ENCODE data around the gene RIMS3.

RIMS3 gene

DNA sequence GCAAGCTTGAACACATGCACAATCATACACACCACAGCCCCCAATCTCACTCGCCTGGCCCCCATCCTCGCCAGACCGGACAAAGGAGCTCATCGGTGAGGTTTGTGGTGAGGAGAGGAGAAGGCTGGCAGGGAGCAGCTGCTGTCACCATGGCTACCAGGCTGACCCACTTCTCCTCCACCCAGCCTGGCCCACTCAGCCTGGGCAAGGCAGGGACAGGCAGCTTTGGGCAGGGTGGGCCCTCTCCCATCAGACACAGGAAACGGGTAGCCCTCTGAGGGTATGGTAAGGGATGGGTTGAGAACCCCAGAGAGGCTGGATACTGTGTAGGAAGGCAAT lies 15.9 kb downstream of the RIMS3 start:
- TF ChIP-seq, protein P1, sequence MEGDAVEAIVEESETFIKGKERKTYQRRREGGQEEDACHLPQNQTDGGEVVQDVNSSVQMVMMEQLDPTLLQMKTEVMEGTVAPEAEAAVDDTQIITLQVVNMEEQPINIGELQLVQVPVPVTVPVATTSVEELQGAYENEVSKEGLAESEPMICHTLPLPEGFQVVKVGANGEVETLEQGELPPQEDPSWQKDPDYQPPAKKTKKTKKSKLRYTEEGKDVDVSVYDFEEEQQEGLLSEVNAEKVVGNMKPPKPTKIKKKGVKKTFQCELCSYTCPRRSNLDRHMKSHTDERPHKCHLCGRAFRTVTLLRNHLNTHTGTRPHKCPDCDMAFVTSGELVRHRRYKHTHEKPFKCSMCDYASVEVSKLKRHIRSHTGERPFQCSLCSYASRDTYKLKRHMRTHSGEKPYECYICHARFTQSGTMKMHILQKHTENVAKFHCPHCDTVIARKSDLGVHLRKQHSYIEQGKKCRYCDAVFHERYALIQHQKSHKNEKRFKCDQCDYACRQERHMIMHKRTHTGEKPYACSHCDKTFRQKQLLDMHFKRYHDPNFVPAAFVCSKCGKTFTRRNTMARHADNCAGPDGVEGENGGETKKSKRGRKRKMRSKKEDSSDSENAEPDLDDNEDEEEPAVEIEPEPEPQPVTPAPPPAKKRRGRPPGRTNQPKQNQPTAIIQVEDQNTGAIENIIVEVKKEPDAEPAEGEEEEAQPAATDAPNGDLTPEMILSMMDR (IDR thresholded peaks at IDR 0.05; ENCODE audit: extremely low read depth, insufficient read depth, missing control alignments), result no peak
- no peak for DNase-seq (ENCODE audit: low spot score)
- in situ Hi-C loops (cut with MboI; ENCODE audit: low pct_unique_long_range_greater_than_20kb, low sequenced_read_pairs, unreplicated experiment), result no loop called here

DNA sequence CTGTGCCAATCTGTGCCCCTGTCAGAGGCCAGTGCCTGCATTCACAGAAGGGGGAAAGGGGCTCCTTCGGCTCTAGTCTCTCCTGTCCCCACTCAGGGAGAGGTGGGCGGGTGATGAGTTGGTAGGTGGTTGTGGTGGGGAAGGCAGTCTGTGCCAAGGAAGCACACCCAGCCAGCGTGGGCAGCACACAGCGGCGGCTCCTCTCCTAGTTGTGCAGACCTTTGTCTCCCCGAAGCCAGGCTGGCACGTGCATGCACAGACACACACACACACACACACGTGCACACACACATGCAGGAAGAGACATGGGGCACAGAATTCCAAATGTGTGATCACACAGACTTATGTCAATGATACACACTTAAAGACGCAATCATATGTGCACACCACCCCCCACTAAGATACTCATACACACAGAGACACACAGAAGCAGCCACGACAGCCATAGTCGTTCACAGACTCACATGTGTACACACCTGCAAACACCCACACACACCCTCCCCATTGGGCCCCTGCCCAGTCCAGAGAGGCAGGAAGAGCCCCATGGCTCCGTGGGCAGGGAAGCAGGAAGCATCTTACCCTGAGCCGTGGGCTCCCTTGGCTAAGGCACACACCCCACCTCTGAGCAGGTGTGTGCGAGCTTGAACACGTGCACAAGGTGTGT lies 16.4 kb downstream of the RIMS3 start:
- in situ Hi-C loops (cut with MboI; ENCODE audit: low pct_unique_long_range_greater_than_20kb, low sequenced_read_pairs, unreplicated experiment), result no loop called here
- TF ChIP-seq, protein P1 (IDR thresholded peaks at IDR 0.05; ENCODE audit: extremely low read depth, insufficient read depth, missing control alignments), result no peak
- no peak for DNase-seq (ENCODE audit: low spot score)

DNA sequence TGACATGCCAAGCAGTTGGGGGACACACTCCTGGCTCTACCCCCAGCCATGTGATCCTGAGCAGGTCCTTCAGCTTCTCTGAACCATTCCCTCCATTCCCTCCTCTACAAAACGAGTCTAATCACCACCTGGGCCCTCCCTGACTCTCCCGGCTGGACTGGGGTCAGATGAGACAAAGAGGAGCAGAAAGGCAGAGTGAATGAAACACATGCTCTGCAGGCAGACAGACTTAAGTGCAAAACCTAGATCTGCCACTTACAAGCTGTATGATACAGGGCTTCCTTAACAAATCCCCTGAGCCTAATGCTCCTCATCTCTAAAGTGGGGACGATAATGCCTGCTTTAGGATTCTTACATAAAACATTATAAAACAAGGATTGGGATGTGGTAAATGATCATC lies 17.3 kb downstream of the RIMS3 start:
- TF ChIP-seq, protein P1 (IDR thresholded peaks at IDR 0.05; ENCODE audit: extremely low read depth, insufficient read depth, missing control alignments), result no peak
- in situ Hi-C loops (cut with MboI; ENCODE audit: low pct_unique_long_range_greater_than_20kb, low sequenced_read_pairs, unreplicated experiment), result no loop called here
- DNase-seq (ENCODE audit: low spot score), result no peak

DNA sequence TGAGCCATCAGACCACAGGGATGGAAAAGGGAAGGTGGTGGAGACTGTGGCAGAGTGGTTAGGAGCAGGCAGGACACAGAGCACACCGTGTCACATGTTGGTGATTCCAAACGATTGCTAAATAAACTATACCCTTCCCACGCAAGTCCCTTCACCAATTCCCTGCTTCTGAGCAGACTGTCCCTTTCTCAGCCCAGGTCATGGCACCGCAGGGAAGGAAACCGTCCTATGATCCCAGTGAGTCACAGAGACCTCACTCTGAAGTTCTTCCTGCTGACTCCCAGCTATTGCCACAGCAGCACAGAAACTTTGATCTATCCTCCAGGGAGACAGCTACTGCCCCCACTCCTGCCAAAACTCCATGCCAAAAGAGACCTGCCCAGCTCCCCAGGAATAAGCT lies 19.2 kb downstream of the RIMS3 start:
- in situ Hi-C loops (cut with MboI; ENCODE audit: low pct_unique_long_range_greater_than_20kb, low sequenced_read_pairs, unreplicated experiment), result no loop called here
- TF ChIP-seq, protein P1 (IDR thresholded peaks at IDR 0.05; ENCODE audit: extremely low read depth, insufficient read depth, missing control alignments), result no peak
- no peak for DNase-seq (ENCODE audit: low spot score)

DNA sequence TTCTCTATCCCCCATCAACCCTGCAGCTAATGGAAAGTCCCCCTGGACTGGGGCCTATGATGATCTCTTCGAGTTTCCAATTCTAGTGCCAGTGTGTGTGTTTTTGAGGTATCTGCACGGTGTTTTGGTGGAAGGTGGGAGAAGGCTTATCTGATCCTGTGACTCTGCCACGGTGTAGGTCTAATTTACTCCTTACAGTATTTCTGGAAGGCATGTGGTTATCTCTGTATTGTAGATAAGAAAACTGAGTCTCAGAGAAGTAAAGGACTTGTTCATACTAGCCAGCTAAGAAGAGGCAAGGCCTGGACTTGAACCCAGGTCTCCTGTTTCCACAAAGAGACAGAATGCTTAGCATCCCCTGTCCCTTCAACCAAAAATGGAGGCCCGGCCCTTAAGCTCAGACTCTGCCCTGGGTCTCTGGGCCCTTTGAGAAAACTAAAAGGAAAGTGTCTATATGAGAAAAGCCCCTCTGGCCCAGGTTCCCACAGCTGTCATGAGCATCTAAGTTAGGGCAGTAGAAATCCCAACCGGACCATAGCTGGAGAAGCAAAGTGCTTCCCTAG lies 20.3 kb downstream of the RIMS3 start:
- TF ChIP-seq, protein P1 (IDR thresholded peaks at IDR 0.05; ENCODE audit: extremely low read depth, insufficient read depth, missing control alignments), result no peak
- DNase-seq (ENCODE audit: low spot score), result no peak
- in situ Hi-C loops (cut with MboI; ENCODE audit: low pct_unique_long_range_greater_than_20kb, low sequenced_read_pairs, unreplicated experiment), result no loop called here

DNA sequence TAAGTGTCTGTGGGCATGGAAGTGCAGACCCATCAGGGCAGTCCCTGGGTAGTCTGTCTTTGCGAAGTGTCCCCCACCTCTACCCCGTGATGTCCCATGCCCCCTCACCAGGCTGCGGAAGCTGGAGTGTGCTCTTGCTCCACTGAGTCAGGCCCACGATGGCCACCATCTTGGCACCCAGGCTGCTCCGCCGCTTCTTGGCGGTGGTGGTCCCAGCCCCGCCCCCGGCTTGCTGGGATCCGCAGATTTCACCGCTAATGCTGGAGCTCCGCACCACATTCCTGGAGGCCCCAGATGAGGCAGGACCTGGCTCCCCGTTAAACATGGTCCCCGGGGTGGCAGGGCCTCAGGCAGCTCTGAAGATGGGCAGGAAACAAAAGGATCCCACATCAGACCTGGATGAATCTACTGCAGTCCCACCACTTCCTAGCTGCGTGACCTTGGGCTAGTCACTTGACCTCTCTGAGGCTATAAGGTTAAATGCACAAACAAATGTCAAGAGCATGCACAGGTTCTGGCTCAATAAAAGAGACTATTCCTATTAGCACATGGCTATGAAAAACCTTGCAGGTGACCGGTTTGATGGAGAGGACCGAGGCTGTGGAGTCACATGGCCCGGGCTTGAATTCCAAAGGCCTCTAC lies 23.8 kb downstream of the RIMS3 start:
- TF ChIP-seq, protein P1 (IDR thresholded peaks at IDR 0.05; ENCODE audit: extremely low read depth, insufficient read depth, missing control alignments), result no peak
- DNase-seq (ENCODE audit: low spot score), result no peak
- in situ Hi-C loops (cut with MboI; ENCODE audit: low pct_unique_long_range_greater_than_20kb, low sequenced_read_pairs, unreplicated experiment), result no loop called here

Measured in GM13977 (cell line).